ENCODE measurements around the gene TIAL1. TPM values are rescaled to one million over a fixed set of nuclear protein-coding genes. Genes with fewer than 3 reads are reported as not detected.

TIAL1 gene
- total and polyA plus RNA-seq, 2 experiments from 2014 or later, result 92.6 to 131 TPM

DNA sequence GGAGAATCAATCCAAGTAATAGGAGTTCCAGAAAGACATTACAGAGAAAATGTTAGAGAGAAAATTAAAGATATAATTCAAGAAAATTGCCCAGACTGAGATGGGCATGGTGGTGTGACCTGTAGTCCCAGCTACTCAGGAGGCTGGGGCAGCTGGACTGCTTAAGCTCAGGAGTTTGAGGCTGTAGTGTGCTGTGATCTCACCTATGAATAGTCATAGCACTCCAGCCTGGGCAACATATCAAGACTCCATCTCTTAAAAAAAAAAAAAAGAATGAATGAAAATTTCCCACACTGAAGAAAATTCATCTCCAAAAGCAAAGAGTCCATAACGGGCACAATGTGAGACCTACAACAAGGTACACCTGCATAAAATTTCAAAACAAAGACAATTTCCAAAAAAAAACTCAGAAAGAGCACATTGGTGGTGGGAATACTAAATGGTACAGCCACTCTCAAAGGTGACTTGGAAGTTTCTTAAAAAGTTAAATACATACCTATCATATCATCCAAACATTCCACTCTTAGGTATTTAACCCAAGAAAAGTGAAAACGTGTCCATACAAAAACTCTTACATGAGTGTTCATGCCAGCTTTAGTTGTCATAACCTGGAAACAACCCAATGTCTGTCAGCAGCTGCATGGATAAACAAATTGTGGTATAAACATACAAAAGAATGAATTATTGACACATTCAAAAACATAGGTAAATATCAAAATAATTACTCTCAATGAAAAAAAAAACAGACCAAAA is 47.3 kb downstream of the TIAL1 start:
- no peak for DNase-seq (ENCODE audit: low spot score)
- Histone ChIP-seq H3K4me2 (no peak overlapping the region), H3F3A (replicated peaks; ENCODE audit: low read depth) (peaks cover under 1% of the 10 kb centered on the region; the same call in 1 of the 2 replicates), H2AFZ (no peak overlapping the region), H3K79me2 (replicated peaks; ENCODE audit: insufficient read depth) (no peaks in the 10 kb centered on the region), H4K20me1 (replicated peaks; ENCODE audit: insufficient read depth) (no peaks in the 10 kb centered on the region), H3K4me3 (no peak overlapping the region), H3K27ac (ENCODE audit: low read depth) (no peak overlapping the region), H3K9me2 (ENCODE audit: insufficient read depth) (no peaks in the 10 kb centered on the region), H3K36me3 (ENCODE audit: insufficient read depth) (no peaks in the 10 kb centered on the region), H3K27me3 (ENCODE audit: insufficient read depth) (peaks cover 17% of the 10 kb centered on the region), H3K4me1 (ENCODE audit: insufficient read depth) (no peaks in the 10 kb centered on the region)
- ATAC-seq, result no peak
- no peak overlapping the region for H3K27ac Mint-ChIP-seq
- H3K9me3 Mint-ChIP-seq, result no peaks in the 10 kb centered on the region; the same call in 2 of the 3 replicates
- TF ChIP-seq, protein P1, sequence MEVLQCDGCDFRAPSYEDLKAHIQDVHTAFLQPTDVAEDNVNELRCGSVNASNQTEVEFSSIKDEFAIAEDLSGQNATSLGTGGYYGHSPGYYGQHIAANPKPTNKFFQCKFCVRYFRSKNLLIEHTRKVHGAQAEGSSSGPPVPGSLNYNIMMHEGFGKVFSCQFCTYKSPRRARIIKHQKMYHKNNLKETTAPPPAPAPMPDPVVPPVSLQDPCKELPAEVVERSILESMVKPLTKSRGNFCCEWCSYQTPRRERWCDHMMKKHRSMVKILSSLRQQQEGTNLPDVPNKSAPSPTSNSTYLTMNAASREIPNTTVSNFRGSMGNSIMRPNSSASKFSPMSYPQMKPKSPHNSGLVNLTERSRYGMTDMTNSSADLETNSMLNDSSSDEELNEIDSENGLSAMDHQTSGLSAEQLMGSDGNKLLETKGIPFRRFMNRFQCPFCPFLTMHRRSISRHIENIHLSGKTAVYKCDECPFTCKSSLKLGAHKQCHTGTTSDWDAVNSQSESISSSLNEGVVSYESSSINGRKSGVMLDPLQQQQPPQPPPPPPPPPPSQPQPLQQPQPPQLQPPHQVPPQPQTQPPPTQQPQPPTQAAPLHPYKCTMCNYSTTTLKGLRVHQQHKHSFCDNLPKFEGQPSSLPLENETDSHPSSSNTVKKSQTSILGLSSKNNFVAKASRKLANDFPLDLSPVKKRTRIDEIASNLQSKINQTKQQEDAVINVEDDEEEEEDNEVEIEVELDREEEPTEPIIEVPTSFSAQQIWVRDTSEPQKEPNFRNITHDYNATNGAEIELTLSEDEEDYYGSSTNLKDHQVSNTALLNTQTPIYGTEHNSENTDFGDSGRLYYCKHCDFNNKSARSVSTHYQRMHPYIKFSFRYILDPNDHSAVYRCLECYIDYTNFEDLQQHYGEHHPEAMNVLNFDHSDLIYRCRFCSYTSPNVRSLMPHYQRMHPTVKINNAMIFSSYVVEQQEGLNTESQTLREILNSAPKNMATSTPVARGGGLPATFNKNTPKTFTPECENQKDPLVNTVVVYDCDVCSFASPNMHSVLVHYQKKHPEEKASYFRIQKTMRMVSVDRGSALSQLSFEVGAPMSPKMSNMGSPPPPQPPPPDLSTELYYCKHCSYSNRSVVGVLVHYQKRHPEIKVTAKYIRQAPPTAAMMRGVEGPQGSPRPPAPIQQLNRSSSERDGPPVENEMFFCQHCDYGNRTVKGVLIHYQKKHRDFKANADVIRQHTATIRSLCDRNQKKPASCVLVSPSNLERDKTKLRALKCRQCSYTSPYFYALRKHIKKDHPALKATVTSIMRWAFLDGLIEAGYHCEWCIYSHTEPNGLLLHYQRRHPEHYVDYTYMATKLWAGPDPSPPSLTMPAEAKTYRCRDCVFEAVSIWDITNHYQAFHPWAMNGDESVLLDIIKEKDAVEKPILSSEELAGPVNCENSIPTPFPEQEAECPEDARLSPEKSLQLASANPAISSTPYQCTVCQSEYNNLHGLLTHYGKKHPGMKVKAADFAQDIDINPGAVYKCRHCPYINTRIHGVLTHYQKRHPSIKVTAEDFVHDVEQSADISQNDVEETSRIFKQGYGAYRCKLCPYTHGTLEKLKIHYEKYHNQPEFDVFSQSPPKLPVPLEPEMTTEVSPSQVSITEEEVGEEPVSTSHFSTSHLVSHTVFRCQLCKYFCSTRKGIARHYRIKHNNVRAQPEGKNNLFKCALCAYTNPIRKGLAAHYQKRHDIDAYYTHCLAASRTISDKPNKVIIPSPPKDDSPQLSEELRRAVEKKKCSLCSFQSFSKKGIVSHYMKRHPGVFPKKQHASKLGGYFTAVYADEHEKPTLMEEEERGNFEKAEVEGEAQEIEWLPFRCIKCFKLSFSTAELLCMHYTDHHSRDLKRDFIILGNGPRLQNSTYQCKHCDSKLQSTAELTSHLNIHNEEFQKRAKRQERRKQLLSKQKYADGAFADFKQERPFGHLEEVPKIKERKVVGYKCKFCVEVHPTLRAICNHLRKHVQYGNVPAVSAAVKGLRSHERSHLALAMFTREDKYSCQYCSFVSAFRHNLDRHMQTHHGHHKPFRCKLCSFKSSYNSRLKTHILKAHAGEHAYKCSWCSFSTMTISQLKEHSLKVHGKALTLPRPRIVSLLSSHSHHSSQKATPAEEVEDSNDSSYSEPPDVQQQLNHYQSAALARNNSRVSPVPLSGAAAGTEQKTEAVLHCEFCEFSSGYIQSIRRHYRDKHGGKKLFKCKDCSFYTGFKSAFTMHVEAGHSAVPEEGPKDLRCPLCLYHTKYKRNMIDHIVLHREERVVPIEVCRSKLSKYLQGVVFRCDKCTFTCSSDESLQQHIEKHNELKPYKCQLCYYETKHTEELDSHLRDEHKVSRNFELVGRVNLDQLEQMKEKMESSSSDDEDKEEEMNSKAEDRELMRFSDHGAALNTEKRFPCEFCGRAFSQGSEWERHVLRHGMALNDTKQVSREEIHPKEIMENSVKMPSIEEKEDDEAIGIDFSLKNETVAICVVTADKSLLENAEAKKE (CRISPR knock-in tag; IDR thresholded peaks at IDR 0.05), result no peak
- TF ChIP-seq EZH2 (IDR thresholded peaks at IDR 0.05; ENCODE audit: low read depth, unreplicated experiment) (no peak), JUNB (IDR thresholded peaks at IDR 0.05; ENCODE audit: unreplicated experiment) (no peak), CREB1 (CRISPR knock-in tag; IDR thresholded peaks at IDR 0.05; ENCODE audit: low read depth) (no peak), NANOG (IDR thresholded peaks at IDR 0.05; ENCODE audit: borderline replicate concordance) (no peak), ZNF114 (CRISPR knock-in tag; IDR thresholded peaks at IDR 0.05) (no peak), EZH2phosphoT487 (IDR thresholded peaks at IDR 0.05; ENCODE audit: unreplicated experiment) (no peak)
- H3K4me3 Mint-ChIP-seq, result no peak overlapping the region
- H3K4me1 Mint-ChIP-seq, result peaks cover 3% of the 10 kb centered on the region; the same call in 2 of the 3 replicates
- H3K36me3 Mint-ChIP-seq (ENCODE audit: low read depth), result no peaks in the 10 kb centered on the region
- H3K27me3 Mint-ChIP-seq (ENCODE audit: insufficient read depth, low read depth, poor library complexity), result peaks cover 14% of the 10 kb centered on the region
